Upper lobe of left lung (tissue), 6 donors: ENCODE measurements around the gene EIF3F. TPM values are rescaled to one million over a fixed set of nuclear protein-coding genes. Genes with fewer than 3 reads are reported as not detected.
"Not testable (repeated sequence)": the region's sequence is repeated elsewhere in the genome, so short reads cannot be mapped to it uniquely, and the experiment has no call there.

Source experiments
- ATAC-seq, 2 donors: fragments of 200-7000 bp; cut with Tn5 transposase; one replicate each; pipeline ENCODE4 v1.9.1; 2022; ENCODE audit warnings: mild to moderate bottlenecking in 2 of 2, moderate library complexity in 2 of 2; ENCODE audit not compliant: low FRiP score in 2 of 2
- DNase-seq, 2 donors: peaks; one replicate each; pipeline ENCODE4 v3.0.0-alpha.2; 2019 to 2020
- H3K27ac ChIP-seq, 4 donors: fragments of 200-600 bp; sonication (generic); one replicate each; pipeline ENCODE4 v1.5.1; 2016 to 2019
- H3K27me3 ChIP-seq, 4 donors: fragments of 200-600 bp; sonication (generic); one replicate each; pipeline ENCODE4 v1.5.1; 2017 to 2019
- H3K36me3 ChIP-seq, 4 donors: fragments of 200-600 bp; sonication (generic); one replicate each; pipeline ENCODE4 v1.5.1; 2016 to 2019
- H3K4me1 ChIP-seq, 4 donors: fragments of 200-600 bp; sonication (generic); one replicate each; pipeline ENCODE4 v1.5.1; 2018 to 2019
- H3K4me3 ChIP-seq, 4 donors: fragments of 200-600 bp; sonication (generic); one replicate each; pipeline ENCODE4 v1.5.1; 2017 to 2019; ENCODE audit warnings: mild to moderate bottlenecking in 2 of 4, moderate library complexity in 1 of 4
- H3K9me3 ChIP-seq, 4 donors: fragments of 200-600 bp; sonication (generic); one replicate each; pipeline ENCODE4 v1.5.1; 2018 to 2019
- EP300 ChIP-seq, 4 donors: sonication (generic); formaldehyde crosslinking; IDR thresholded peaks; one replicate each; pipeline ENCODE4 v1.5.1; 2017; ENCODE audit warnings: antibody characterized with exemption in 4 of 4, control low read depth in 2 of 4
- POLR2A ChIP-seq, 4 donors: fragments of 450-650 bp; IDR thresholded peaks; one replicate each; pipeline ENCODE4 v1.5.1; 2016 to 2017; ENCODE audit warnings: antibody characterized with exemption in 4 of 4, mild to moderate bottlenecking in 2 of 4
- POLR2AphosphoS5 ChIP-seq, 2 donors: sonication (generic); formaldehyde crosslinking; IDR thresholded peaks; one replicate each; pipeline ENCODE4 v1.5.1; 2017; ENCODE audit warnings: antibody characterized with exemption in 2 of 2
- WGBS, 2 donors: methylation state at CpG; one replicate each; pipeline ENCODE4 v1.1.5; 2017 to 2018; 5-methylcytosine and 5-hydroxymethylcytosine counted together
- total RNA-seq, 6 donors: library from RNA; depleted of rRNA in 4 of 6; stranded (reverse); fragments of >200 nt in 4 of 6; gene quantifications; one replicate each; pipeline versions ENCODE4 v1.1.0 to v1.2.1, GENCODE V29; 2016 to 2021
- TF ChIP-seq, protein P1 (sequence below), 6 experiments: fragments of 450-650 bp in 4 of 6; fragments of 200-600 bp in 2 of 6; sonication (generic) in 2 of 6; IDR thresholded peaks; one replicate each; pipeline ENCODE4 v1.5.1; 2016 to 2019; ENCODE audit warnings: antibody characterized with exemption in 6 of 6
- donor health status: DM: no; HTN: no; CAD: no; lungs with moderate emphysema.
- donor health status: DM: no; HTN: yes; CAD: no; lungs with severe emphysema.

EIF3F gene
- total RNA-seq, 6 donors from 2014 or later: 135 to 321 (median 235) TPM

DNA sequence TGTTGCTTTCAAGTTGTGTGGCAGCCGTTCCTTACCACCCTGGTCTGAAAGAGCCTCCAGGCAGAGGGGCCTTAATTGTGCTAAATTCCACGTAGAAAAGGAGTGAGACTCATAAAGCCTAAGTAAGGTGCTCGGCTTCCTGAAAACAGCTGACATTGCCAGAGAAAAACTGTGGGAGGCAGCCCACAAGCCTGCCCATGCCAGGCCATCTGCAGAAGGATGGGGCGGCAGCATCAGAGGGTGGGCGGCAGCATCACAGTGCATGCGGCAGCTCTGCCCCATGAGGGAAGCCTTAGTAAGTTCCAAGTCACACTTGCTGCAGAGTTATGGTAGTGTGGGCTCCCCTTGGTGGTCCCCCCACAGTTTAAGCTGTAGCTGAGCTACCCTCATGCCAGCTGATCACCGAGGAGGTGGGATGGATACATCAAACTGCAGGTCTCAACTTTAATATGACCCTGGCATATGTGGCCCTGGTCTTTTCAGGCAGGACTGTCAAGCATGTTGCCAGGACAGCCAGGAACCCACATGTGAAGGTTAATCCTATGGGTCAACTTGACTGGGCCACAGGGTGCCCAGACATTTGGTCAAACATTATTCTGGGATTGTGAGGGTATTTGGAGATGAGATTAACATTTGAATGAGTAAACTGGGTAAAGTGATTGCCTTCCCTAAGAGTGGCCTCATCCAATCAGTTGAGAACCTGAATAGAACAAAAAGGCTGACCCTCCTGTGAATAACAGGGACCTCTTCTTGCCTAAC, 3.1 kb upstream of the EIF3F start:
- peaks cover 0 to 5% (median 0%) of the 10 kb centered on the region in 4 donors for H3K36me3 ChIP-seq
- H3K4me1 ChIP-seq: peaks cover 19 to 28% (median 23%) of the 10 kb centered on the region in 4 donors
- H3K27me3 ChIP-seq: no peaks in the 10 kb centered on the region
- 69 to 81% methylated on average over 4 to 7 of the region's 7 CpGs for WGBS, 2 donors
- H3K4me3 ChIP-seq: no peak overlapping the region
- no peaks in the 10 kb centered on the region for H3K9me3 ChIP-seq
- no peak overlapping the region for H3K27ac ChIP-seq
- DNase-seq: no peak
- TF ChIP-seq POLR2AphosphoS5 (IDR thresholded peaks at IDR 0.05) (no peak), POLR2A (IDR thresholded peaks at IDR 0.05) (no peak), EP300 (IDR thresholded peaks at IDR 0.05) (no peak)
- TF ChIP-seq, protein P1, sequence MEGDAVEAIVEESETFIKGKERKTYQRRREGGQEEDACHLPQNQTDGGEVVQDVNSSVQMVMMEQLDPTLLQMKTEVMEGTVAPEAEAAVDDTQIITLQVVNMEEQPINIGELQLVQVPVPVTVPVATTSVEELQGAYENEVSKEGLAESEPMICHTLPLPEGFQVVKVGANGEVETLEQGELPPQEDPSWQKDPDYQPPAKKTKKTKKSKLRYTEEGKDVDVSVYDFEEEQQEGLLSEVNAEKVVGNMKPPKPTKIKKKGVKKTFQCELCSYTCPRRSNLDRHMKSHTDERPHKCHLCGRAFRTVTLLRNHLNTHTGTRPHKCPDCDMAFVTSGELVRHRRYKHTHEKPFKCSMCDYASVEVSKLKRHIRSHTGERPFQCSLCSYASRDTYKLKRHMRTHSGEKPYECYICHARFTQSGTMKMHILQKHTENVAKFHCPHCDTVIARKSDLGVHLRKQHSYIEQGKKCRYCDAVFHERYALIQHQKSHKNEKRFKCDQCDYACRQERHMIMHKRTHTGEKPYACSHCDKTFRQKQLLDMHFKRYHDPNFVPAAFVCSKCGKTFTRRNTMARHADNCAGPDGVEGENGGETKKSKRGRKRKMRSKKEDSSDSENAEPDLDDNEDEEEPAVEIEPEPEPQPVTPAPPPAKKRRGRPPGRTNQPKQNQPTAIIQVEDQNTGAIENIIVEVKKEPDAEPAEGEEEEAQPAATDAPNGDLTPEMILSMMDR (IDR thresholded peaks at IDR 0.05): no peak
- no peak for ATAC-seq

DNA sequence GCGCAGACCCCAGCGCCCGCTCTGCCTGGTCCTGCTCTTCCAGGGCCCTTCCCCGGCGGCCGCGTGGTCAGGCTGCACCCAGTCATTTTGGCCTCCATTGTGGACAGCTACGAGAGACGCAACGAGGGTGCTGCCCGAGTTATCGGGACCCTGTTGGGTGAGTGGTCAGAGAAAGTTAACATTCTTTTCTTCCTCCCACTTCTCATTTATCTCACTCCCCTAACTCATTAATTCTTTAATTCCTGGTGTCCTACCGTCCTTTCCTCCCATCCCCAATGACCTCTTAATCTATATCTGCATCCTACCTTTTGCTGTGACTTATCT, 385 bp downstream of the EIF3F start:
- DNase-seq, H3K9me3 ChIP-seq, H3K27me3 ChIP-seq: not testable (repeated sequence)
- peak in 1 of 2 donors; percentile 41 for ATAC-seq
- 0% methylated on average over 10 to 13 of the region's 13 CpGs for WGBS, 2 donors
- H3K27ac ChIP-seq: peak overlapping the region; percentile 66 to 88 (median 85)
- H3K4me3 ChIP-seq: peak overlapping the region; percentile 58 to 79 (median 78)
- H3K4me1 ChIP-seq: peaks cover 25 to 41% (median 32%) of the 10 kb centered on the region in 4 donors
- H3K36me3 ChIP-seq: peaks cover 0 to 26% (median 10%) of the 10 kb centered on the region in 4 donors

DNA sequence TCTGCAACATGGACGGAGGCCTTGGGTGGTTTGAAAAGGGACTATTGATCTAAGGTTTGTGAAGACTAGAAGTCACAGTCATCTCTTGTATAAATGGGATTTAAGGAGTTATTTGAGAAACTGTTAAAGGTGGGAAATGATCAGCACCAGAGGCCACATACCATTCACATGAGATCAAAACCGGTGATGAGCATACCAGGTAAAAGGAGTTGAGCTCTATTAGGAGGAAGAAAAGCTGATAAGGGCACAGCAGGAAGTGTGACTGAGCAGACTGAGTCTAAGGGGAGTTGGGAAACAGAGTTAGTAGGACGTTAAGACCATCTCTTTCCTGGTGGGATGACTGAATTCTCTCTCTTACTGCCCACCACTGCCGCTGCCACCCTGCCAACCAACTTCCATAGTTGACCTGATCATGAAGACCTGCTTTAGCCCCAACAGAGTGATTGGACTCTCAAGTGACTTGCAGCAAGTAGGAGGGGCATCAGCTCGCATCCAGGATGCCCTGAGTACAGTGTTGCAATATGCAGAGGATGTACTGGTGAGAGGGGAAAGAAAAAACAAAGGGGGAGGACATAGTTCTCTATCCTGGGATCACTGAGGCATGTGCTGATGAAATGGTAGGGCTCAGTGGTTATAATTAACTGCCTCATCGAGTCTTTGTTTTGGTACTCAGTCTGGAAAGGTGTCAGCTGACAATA, 7.6 kb downstream of the EIF3F start:
- ATAC-seq: no peak
- no peak for DNase-seq
- Histone ChIP-seq H3K27ac (no peak overlapping the region), H3K4me1 (peaks cover under 1 to 6% (median 3%) of the 10 kb centered on the region in 4 donors), H3K9me3 (no peaks in the 10 kb centered on the region), H3K4me3 (no peak overlapping the region), H3K36me3 (peaks cover 60 to 87% (median 78%) of the 10 kb centered on the region in 4 donors), H3K27me3 (no peaks in the 10 kb centered on the region)
- TF ChIP-seq POLR2A (IDR thresholded peaks at IDR 0.05) (no peak), POLR2AphosphoS5 (IDR thresholded peaks at IDR 0.05) (no peak), EP300 (IDR thresholded peaks at IDR 0.05) (no peak)
- TF ChIP-seq, protein P1 (IDR thresholded peaks at IDR 0.05): no peak
- 86% methylated on average over 6 of the region's 6 CpGs for WGBS, 2 donors

GRCh38 chr11:7999795-8000194, 12.7 kb downstream of the EIF3F start:
- Histone ChIP-seq H3K9me3 (no peaks in the 10 kb centered on the region), H3K4me1 (no peaks in the 10 kb centered on the region), H3K27ac (no peak overlapping the region), H3K36me3 (peaks cover 38 to 56% (median 47%) of the 10 kb centered on the region in 4 donors), H3K27me3 (no peaks in the 10 kb centered on the region), H3K4me3 (no peak overlapping the region)
- no peak for DNase-seq
- no peak for ATAC-seq
- TF ChIP-seq POLR2AphosphoS5 (IDR thresholded peaks at IDR 0.05): no peak
- 93 to 94% methylated on average over 10 of the region's 10 CpGs for WGBS, 2 donors

- Histone ChIP-seq H3K27me3 (no peaks in the 10 kb centered on the region), H3K27ac (no peak overlapping the region), H3K4me1 (no peaks in the 10 kb centered on the region), H3K36me3 (peaks cover 33 to 50% (median 41%) of the 10 kb centered on the region in 4 donors), H3K4me3 (no peak overlapping the region), H3K9me3 (no peaks in the 10 kb centered on the region)
- no peak for DNase-seq
- WGBS, 2 donors: 78 to 93% methylated on average over 5 of the region's 5 CpGs
- ATAC-seq: no peak
- TF ChIP-seq EP300 (IDR thresholded peaks at IDR 0.05) (no peak), POLR2AphosphoS5 (IDR thresholded peaks at IDR 0.05) (no peak)
- TF ChIP-seq, protein P1 (IDR thresholded peaks at IDR 0.05): no peak
Measured at GRCh38 chr11:8000390-8000789, 13.3 kb downstream of the EIF3F start.
